ENCODE results near the gene LTBP2.

Gene LTBP2

DNA sequence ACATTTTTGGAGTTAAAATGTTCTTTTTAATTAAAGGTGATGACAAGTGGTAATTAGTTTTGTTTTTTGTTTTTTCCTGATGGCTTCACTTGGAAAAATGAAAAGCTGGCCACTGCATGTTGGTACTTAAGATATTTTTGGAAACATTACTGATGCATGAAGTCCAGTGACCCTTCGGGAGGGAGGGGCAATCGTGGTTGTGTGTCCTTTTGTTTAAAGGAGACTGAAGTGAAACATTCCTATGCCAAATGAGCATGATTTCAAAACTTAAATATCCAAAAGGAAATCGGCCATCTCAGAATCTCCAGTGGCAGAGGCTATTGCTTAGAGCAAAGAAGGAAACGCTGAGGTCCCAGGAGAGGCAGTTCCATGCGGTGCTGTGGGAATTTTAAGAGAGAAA lies 20.1 kb downstream of the LTBP2 start:
- no peaks in the 10 kb centered on the region for H3K4me1 ChIP-seq (ENCODE audit: control insufficient read depth, insufficient read depth, low read length)
- POLR2A ChIA-PET, result no interaction called here
- H3K27ac ChIP-seq (ENCODE audit: extremely low read depth, low read depth, low read length), result no peak overlapping the region
- no peak overlapping the region for H3K4me3 ChIP-seq (ENCODE audit: low read depth, low read length)
- TF ChIP-seq ZNF660 (tag by site-specific recombination; IDR thresholded peaks at IDR 0.05) (no peak), ZNF138 (tag by site-specific recombination; IDR thresholded peaks at IDR 0.05; ENCODE audit: borderline replicate concordance) (no peak), ZNF560 (tag by site-specific recombination; IDR thresholded peaks at IDR 0.05; ENCODE audit: borderline replicate concordance) (no peak), ZNF175 (tag by site-specific recombination; IDR thresholded peaks at IDR 0.05) (no peak), SCRT2 (tag by site-specific recombination; IDR thresholded peaks at IDR 0.05) (no peak), ZBTB48 (tag by site-specific recombination; IDR thresholded peaks at IDR 0.05) (no peak), ZNF521 (tag by site-specific recombination; IDR thresholded peaks at IDR 0.05) (no peak), ZFP3 (tag by site-specific recombination; IDR thresholded peaks at IDR 0.05; ENCODE audit: low read depth) (no peak), ZNF548 (tag by site-specific recombination; IDR thresholded peaks at IDR 0.05) (no peak)
- CTCF ChIA-PET, result interaction anchor here (2.3 kb wide), 1 partner anchor 17 kb away, joined by 11 read pairs; no protein-coding TSS in a partner anchor
- H3K9me3 ChIP-seq (ENCODE audit: control insufficient read depth, insufficient read depth, low read depth, low read length), result no peaks in the 10 kb centered on the region
- no peaks in the 10 kb centered on the region for H3K36me3 ChIP-seq (ENCODE audit: control insufficient read depth in 2 of 2, insufficient read depth in 1 of 2, low read length in 2 of 2)

DNA sequence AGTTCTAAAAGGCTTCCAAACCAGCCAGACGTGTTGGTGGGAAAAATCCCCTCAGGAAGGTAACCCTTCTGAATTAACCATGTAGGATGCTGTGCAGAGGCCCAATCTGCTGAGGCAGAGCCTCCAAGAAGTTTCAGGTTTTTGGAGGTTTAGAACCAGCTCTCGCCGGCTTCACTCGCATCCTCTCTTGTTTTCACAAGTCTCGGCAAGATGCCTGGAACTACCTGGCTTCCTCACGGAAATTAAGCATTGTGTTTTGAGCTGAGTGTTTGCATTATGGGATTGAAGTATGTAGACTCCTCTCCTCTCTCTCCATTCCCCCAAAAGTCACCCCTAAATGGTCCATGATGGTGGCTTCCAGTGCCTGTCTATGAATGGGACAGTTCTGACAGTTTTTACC lies 20.6 kb downstream of the LTBP2 start:
- ChIA-PET POLR2A (no interaction called here), CTCF (interaction anchor here (2.3 kb wide), 1 partner anchor 18 kb away, joined by 11 read pairs; no protein-coding TSS in a partner anchor)
- Histone ChIP-seq H3K36me3 (ENCODE audit: control insufficient read depth in 2 of 2, insufficient read depth in 1 of 2, low read length in 2 of 2) (no peaks in the 10 kb centered on the region), H3K27ac (ENCODE audit: extremely low read depth, low read depth, low read length) (no peak overlapping the region), H3K4me3 (ENCODE audit: low read depth, low read length) (no peak overlapping the region), H3K4me1 (ENCODE audit: control insufficient read depth, insufficient read depth, low read length) (no peaks in the 10 kb centered on the region), H3K9me3 (ENCODE audit: control insufficient read depth, insufficient read depth, low read depth, low read length) (no peaks in the 10 kb centered on the region)
- no peak for TF ChIP-seq KLF9 (tag by site-specific recombination; IDR thresholded peaks at IDR 0.05; ENCODE audit: low read depth)
- TF ChIP-seq, protein P1, sequence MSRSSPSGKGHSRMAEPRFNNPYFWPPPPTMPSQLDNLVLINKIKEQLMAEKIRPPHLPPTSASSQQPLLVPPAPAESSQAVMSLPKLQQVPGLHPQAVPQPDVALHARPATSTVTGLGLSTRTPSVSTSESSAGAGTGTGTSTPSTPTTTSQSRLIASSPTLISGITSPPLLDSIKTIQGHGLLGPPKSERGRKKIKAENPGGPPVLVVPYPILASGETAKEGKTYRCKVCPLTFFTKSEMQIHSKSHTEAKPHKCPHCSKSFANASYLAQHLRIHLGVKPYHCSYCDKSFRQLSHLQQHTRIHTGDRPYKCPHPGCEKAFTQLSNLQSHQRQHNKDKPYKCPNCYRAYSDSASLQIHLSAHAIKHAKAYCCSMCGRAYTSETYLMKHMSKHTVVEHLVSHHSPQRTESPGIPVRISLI (tag by site-specific recombination; IDR thresholded peaks at IDR 0.05), result no peak
- TF ChIP-seq, protein P2, sequence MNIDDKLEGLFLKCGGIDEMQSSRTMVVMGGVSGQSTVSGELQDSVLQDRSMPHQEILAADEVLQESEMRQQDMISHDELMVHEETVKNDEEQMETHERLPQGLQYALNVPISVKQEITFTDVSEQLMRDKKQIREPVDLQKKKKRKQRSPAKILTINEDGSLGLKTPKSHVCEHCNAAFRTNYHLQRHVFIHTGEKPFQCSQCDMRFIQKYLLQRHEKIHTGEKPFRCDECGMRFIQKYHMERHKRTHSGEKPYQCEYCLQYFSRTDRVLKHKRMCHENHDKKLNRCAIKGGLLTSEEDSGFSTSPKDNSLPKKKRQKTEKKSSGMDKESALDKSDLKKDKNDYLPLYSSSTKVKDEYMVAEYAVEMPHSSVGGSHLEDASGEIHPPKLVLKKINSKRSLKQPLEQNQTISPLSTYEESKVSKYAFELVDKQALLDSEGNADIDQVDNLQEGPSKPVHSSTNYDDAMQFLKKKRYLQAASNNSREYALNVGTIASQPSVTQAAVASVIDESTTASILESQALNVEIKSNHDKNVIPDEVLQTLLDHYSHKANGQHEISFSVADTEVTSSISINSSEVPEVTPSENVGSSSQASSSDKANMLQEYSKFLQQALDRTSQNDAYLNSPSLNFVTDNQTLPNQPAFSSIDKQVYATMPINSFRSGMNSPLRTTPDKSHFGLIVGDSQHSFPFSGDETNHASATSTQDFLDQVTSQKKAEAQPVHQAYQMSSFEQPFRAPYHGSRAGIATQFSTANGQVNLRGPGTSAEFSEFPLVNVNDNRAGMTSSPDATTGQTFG (tag by site-specific recombination; IDR thresholded peaks at IDR 0.05; ENCODE audit: borderline replicate concordance), result no peak
- no peak for TF ChIP-seq ZNF600 (tag by site-specific recombination; IDR thresholded peaks at IDR 0.05)
- no peak for TF ChIP-seq ZNF555 (tag by site-specific recombination; conservative IDR thresholded peaks at IDR 0.05)

GRCh38 chr14:74589291-74589879 lies 22.7 kb downstream of the LTBP2 start:
- no peak overlapping the region for H3K4me3 ChIP-seq (ENCODE audit: low read depth, low read length)
- CTCF ChIA-PET, result no interaction called here
- H3K9me3 ChIP-seq (ENCODE audit: control insufficient read depth, insufficient read depth, low read depth, low read length), result no peaks in the 10 kb centered on the region
- no peaks in the 10 kb centered on the region for H3K4me1 ChIP-seq (ENCODE audit: control insufficient read depth, insufficient read depth, low read length)
- no peaks in the 10 kb centered on the region for H3K36me3 ChIP-seq (ENCODE audit: control insufficient read depth in 2 of 2, insufficient read depth in 1 of 2, low read length in 2 of 2)
- POLR2A ChIA-PET, result interaction anchor here (0.6 kb wide), 1 partner anchor 17 kb away, joined by 4 read pairs; no protein-coding TSS in a partner anchor
- no peak overlapping the region for H3K27ac ChIP-seq (ENCODE audit: extremely low read depth, low read depth, low read length)
- TF ChIP-seq, protein P3, sequence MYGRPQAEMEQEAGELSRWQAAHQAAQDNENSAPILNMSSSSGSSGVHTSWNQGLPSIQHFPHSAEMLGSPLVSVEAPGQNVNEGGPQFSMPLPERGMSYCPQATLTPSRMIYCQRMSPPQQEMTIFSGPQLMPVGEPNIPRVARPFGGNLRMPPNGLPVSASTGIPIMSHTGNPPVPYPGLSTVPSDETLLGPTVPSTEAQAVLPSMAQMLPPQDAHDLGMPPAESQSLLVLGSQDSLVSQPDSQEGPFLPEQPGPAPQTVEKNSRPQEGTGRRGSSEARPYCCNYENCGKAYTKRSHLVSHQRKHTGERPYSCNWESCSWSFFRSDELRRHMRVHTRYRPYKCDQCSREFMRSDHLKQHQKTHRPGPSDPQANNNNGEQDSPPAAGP (tag by site-specific recombination; IDR thresholded peaks at IDR 0.05), result no peak
- no peak for TF ChIP-seq ZNF521 (tag by site-specific recombination; IDR thresholded peaks at IDR 0.05)
- TF ChIP-seq ZFP69B (tag by site-specific recombination; IDR thresholded peaks at IDR 0.05), result no peak
- TF ChIP-seq ZBTB21 (tag by site-specific recombination; IDR thresholded peaks at IDR 0.05), result no peak
- TF ChIP-seq PRDM6 (tag by site-specific recombination; IDR thresholded peaks at IDR 0.05), result no peak
- no peak for TF ChIP-seq ZNF777 (tag by site-specific recombination; IDR thresholded peaks at IDR 0.05; ENCODE audit: borderline replicate concordance)
- no peak for TF ChIP-seq ZNF302 (tag by site-specific recombination; IDR thresholded peaks at IDR 0.05; ENCODE audit: low read depth)
- TF ChIP-seq ZNF621 (tag by site-specific recombination; IDR thresholded peaks at IDR 0.05), result no peak
- no peak for TF ChIP-seq RBAK (tag by site-specific recombination; IDR thresholded peaks at IDR 0.05)
- TF ChIP-seq, protein P1 (tag by site-specific recombination; IDR thresholded peaks at IDR 0.05), result no peak
- TF ChIP-seq ZNF548 (tag by site-specific recombination; IDR thresholded peaks at IDR 0.05), result no peak
- TF ChIP-seq ZNF140 (tag by site-specific recombination; IDR thresholded peaks at IDR 0.05), result no peak
- TF ChIP-seq ZEB2 (tag by site-specific recombination; IDR thresholded peaks at IDR 0.05), result no peak
- TF ChIP-seq ZNF48 (tag by site-specific recombination; IDR thresholded peaks at IDR 0.05), result no peak
